Adrenal gland (tissue), 12 donors: ENCODE measurements around the gene DET1. TPM values are rescaled to one million over a fixed set of nuclear protein-coding genes. Genes with fewer than 3 reads are reported as not detected.
"Not testable (repeated sequence)": the region's sequence is repeated elsewhere in the genome, so short reads cannot be mapped to it uniquely, and the experiment has no call there.

Source experiments
- DNase-seq, 7 donors: peaks; one replicate each; pipeline ENCODE4 v3.0.0-alpha.2; 2019 to 2020
- H3K27ac ChIP-seq, 5 donors: fragments of 200-600 bp; sonication (generic) in 4 of 5; 1 replicate in 3 of 5; 2 replicates in 2 of 5; pipeline versions ENCODE4 v1.5.1 to v1.8.0; 2016 to 2020; ENCODE audit warnings: mild to moderate bottlenecking in 1 of 5
- H3K27me3 ChIP-seq: fragments of 200-600 bp; 2 replicates; pipeline ENCODE4 v1.8.0; 2021
- H3K36me3 ChIP-seq, 2 donors: fragments of 200-600 bp; replicated peaks in 1 of 2; 1 replicate in 1 of 2; 2 replicates in 1 of 2; pipeline versions ENCODE4 v1.5.1 to v1.8.0; 2018 to 2022
- H3K4me1 ChIP-seq, 2 donors: fragments of 200-600 bp; replicated peaks in 1 of 2; 1 replicate in 1 of 2; 2 replicates in 1 of 2; pipeline versions ENCODE4 v1.5.1 to v1.8.0; 2018 to 2021
- H3K4me3 ChIP-seq, 4 donors: fragments of 200-600 bp; sonication (generic) in 3 of 4; one replicate each; pipeline ENCODE4 v1.5.1; 2016 to 2018
- H3K9me3 ChIP-seq, 3 donors: fragments of 200-600 bp; sonication (generic) in 1 of 3; replicated peaks in 1 of 3; 1 replicate in 2 of 3; 2 replicates in 1 of 3; pipeline versions ENCODE4 v1.5.1 to v1.8.0; 2016 to 2021
- CTCF ChIP-seq, 6 experiments: fragments of 450-650 bp in 4 of 6; fragments of 200-600 bp in 2 of 6; sonication (generic) in 1 of 6; IDR thresholded peaks; 1 replicate in 5 of 6; 2 replicates in 1 of 6; pipeline versions ENCODE4 v1.5.1 to v1.8.0; 2016 to 2021; ENCODE audit warnings: antibody characterized with exemption in 6 of 6, mild to moderate bottlenecking in 2 of 6, moderate library complexity in 1 of 6
- POLR2A ChIP-seq, 2 donors: fragments of 450-650 bp; IDR thresholded peaks; one replicate each; pipeline ENCODE4 v1.6.1; 2017; ENCODE audit warnings: antibody characterized with exemption in 2 of 2, mild to moderate bottlenecking in 2 of 2, moderate library complexity in 1 of 2
- WGBS, 4 donors: extraction: QIAGEN DNeasy Blood & Tissue Kit in 2 of 4; methylation state at CpG; one replicate each; pipeline versions ENCODE4 v1.1.5 to v1.1.7; 2013 to 2017; 5-methylcytosine and 5-hydroxymethylcytosine counted together
- intact Hi-C, 2 donors: fragments of 100-400 bp; cut with DNase I; formaldehyde crosslinking; loops; one replicate each; pipeline versions ENCODE4 v1.14.1 to v1.15.0; 2022 to 2023
- polyA plus RNA-seq, 3 donors: library from polyadenylated mRNA; stranded (reverse); fragments of 200-250 nt in 2 of 3; fragments of 350-450 nt in 1 of 3; fragmentation: Illumina TruSeq in 1 of 3; extraction: RNeasy Lipid Tissue Mini Kit (QIAGEN cat#74804) in 1 of 3; gene quantifications; one replicate each; pipeline ENCODE4 v1.2.3, GENCODE V29; 2013 to 2014
- total RNA-seq, 9 donors: library from RNA; depleted of rRNA in 4 of 9; stranded (reverse); fragments of >200 nt in 4 of 9; fragments of 120-200 nt in 1 of 9; fragmentation: NEBNext Ultra II Directional in 1 of 9; extraction: Animal tissue kit (Norgen Biotek cat#: 25700) in 1 of 9; gene quantifications; one replicate each; pipeline versions ENCODE4 v1.1.0 to v1.2.4, GENCODE V29; 2013 to 2023
- donor health status: healthy with polysubstance abuse.
- donor health status: Bipolar disorder and iron deficiency.
- donor health status: DM: yes; HTN: yes; CAD: no.
- donor health status: DM: no; HTN: no; CAD: no.
- donor health status: DM: no; HTN: no; CAD: no.
- donor health status: DM: yes; HTN: yes; CAD: no.

The DET1 gene
- total and polyA plus RNA-seq, 12 donors = 2.5 to 16.6 (median 9.7) TPM

- no peak for DNase-seq
- no peak for TF ChIP-seq POLR2A (IDR thresholded peaks at IDR 0.05)
- TF ChIP-seq CTCF (IDR thresholded peaks at IDR 0.05) = no peak
- Histone ChIP-seq H3K9me3 (no peaks in the 10 kb centered on the region), H3K4me3 (no peak overlapping the region), H3K36me3 (peaks cover 0 to 56% of the 10 kb centered on the region in 2 donors), H3K27me3 (no peaks in the 10 kb centered on the region), H3K4me1 (peaks cover 0 to 4% of the 10 kb centered on the region in 2 donors), H3K27ac (no peak overlapping the region)
- 87 to 95% (median 91%) methylated on average over 7 of the region's 7 CpGs for WGBS, 4 donors
- intact Hi-C loops = loop anchor here (5.0 kb wide), 3 partner anchors 135 to 355 kb away; no protein-coding TSS in a partner anchor
These were observed 69.4 kb downstream of the DET1 start for GRCh38 chr15:88477126-88477525.

GRCh38 chr15:88476635-88477060 is 69.8 kb downstream of the DET1 start:
- peaks cover 0 to 57% of the 10 kb centered on the region in 2 donors for H3K36me3 ChIP-seq
- H3K4me1 ChIP-seq = peaks cover 0 to 4% of the 10 kb centered on the region in 2 donors
- no peak overlapping the region for H3K27ac ChIP-seq
- TF ChIP-seq POLR2A (IDR thresholded peaks at IDR 0.05) = no peak
- peak; percentile 31 to 79 (median 74) for TF ChIP-seq CTCF (IDR thresholded peaks at IDR 0.05)
- intact Hi-C loops = loop anchor here (5.0 kb wide), 3 partner anchors 136 to 356 kb away; no protein-coding TSS in a partner anchor
- no peak overlapping the region for H3K4me3 ChIP-seq
- no peaks in the 10 kb centered on the region for H3K9me3 ChIP-seq
- peak; percentile 43 to 80 (median 62) for DNase-seq
- 48 to 58% (median 51%) methylated on average over 8 of the region's 8 CpGs for WGBS, 4 donors
- no peaks in the 10 kb centered on the region for H3K27me3 ChIP-seq

- Histone ChIP-seq H3K4me1 (peaks cover 0 to 11% of the 10 kb centered on the region in 2 donors), H3K36me3 (peaks cover 0 to 53% of the 10 kb centered on the region in 2 donors)
- 88 to 99% (median 95%) methylated on average over 4 of the region's 4 CpGs for WGBS, 4 donors
- intact Hi-C loops, H3K27me3 ChIP-seq, H3K9me3 ChIP-seq, H3K27ac ChIP-seq, H3K4me3 ChIP-seq: not testable (repeated sequence)
- peak in 1 of 7 donors; percentile 18 for DNase-seq
These were observed 72.7 kb downstream of the DET1 start for GRCh38 chr15:88473661-88474293.

- peak in 1 of 7 donors; percentile 29 for DNase-seq
- peaks cover 0 to 39% of the 10 kb centered on the region in 2 donors for H3K36me3 ChIP-seq
- H3K9me3 ChIP-seq = no peaks in the 10 kb centered on the region
- H3K27me3 ChIP-seq = no peaks in the 10 kb centered on the region
- peaks cover 6 to 20% of the 10 kb centered on the region in 2 donors for H3K4me1 ChIP-seq
- H3K4me3 ChIP-seq = no peak overlapping the region
- no peak for TF ChIP-seq POLR2A (IDR thresholded peaks at IDR 0.05)
- no peak for TF ChIP-seq CTCF (IDR thresholded peaks at IDR 0.05)
- 84 to 91% (median 87%) methylated on average over 4 of the region's 4 CpGs for whole genome bisulfite sequencing, 4 donors
- intact Hi-C loops = no loop called here
- no peak overlapping the region for H3K27ac ChIP-seq
These were observed 74.3 kb downstream of the DET1 start for GRCh38 chr15:88472225-88472624.
